ENCODE measurements around the gene NCOA7.

GRCh38 chr6:125910527-125910926 lies 119.8 kb downstream of the NCOA7 start:
- no peak for TF ChIP-seq CEBPB (IDR thresholded peaks at IDR 0.05; ENCODE audit: borderline replicate concordance in 1 of 2, low read depth in 2 of 2, low read length in 2 of 2)
- TF ChIP-seq, protein P1, sequence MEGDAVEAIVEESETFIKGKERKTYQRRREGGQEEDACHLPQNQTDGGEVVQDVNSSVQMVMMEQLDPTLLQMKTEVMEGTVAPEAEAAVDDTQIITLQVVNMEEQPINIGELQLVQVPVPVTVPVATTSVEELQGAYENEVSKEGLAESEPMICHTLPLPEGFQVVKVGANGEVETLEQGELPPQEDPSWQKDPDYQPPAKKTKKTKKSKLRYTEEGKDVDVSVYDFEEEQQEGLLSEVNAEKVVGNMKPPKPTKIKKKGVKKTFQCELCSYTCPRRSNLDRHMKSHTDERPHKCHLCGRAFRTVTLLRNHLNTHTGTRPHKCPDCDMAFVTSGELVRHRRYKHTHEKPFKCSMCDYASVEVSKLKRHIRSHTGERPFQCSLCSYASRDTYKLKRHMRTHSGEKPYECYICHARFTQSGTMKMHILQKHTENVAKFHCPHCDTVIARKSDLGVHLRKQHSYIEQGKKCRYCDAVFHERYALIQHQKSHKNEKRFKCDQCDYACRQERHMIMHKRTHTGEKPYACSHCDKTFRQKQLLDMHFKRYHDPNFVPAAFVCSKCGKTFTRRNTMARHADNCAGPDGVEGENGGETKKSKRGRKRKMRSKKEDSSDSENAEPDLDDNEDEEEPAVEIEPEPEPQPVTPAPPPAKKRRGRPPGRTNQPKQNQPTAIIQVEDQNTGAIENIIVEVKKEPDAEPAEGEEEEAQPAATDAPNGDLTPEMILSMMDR (IDR thresholded peaks at IDR 0.05 in 2 of 3, conservative IDR thresholded peaks at IDR 0.05 in 1 of 3; ENCODE audit: control insufficient read depth in 2 of 3, extremely low read depth in 1 of 3, insufficient read depth in 1 of 3, low read depth in 3 of 3, low read length in 3 of 3), result no peak
- TF ChIP-seq YY1 (IDR thresholded peaks at IDR 0.05; ENCODE audit: low read depth, low read length), result no peak
- TF ChIP-seq ZBTB40 (IDR thresholded peaks at IDR 0.05; ENCODE audit: borderline replicate concordance), result no peak

Data from GM12878 (cell line).